Fibroblast of peridontal ligament (primary cell): Measurements from ENCODE around the gene YIPF3.
A peak's percentile ranks its signal among the peaks of the same experiment; 100 is the strongest.
"Not testable (repeated sequence)": the region's sequence is repeated elsewhere in the genome, so short reads cannot be mapped to it uniquely, and the experiment has no call there.

ENCODE experiments used
- DNase-seq: peaks from one replicate; pipeline ENCODE4 v3.0.0-alpha.2; 2010; ENCODE audit errors: extremely low read depth

Gene YIPF3

DNA sequence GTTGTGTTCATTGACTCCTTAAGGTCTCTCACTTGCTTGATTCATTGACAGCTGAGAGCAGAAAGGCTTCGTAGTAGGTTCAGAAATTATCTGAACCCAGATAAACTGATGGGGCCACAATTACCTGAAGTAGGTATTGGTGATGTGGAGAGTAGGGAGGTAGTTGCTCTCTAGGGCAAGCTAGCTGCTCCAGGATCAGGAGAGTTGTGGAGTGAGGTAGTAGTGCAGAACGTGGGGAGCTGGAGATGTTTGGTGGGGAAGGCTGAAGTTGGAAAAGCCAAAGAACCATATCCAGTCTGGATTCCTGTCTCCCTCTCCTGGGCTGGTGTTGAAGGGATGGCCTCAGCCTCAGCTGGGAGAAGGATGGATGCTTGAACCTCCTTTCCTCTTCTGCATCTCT is 23.5 kb downstream of the YIPF3 start:
- DNase-seq = no peak

DNA sequence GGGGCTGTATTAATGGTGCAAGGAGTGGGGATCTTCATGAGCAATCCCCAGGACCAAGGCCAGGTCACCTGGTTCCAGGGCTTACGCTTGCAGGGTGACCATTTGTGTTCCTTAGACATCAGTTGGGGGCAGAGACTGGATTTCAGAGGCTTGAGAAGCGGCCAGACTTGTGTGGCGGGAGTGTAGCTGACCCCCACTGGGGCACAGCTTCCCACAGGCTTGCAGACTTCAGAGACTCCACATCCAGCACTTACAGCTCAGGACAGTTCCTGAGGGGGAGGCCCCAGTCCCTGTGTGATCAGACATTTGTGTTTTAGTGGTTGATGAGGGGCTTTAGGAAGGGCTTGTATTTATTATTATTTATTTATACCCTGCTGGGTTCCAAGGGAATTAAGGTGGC is 24.1 kb downstream of the YIPF3 start:
- no peak for DNase-seq

DNA sequence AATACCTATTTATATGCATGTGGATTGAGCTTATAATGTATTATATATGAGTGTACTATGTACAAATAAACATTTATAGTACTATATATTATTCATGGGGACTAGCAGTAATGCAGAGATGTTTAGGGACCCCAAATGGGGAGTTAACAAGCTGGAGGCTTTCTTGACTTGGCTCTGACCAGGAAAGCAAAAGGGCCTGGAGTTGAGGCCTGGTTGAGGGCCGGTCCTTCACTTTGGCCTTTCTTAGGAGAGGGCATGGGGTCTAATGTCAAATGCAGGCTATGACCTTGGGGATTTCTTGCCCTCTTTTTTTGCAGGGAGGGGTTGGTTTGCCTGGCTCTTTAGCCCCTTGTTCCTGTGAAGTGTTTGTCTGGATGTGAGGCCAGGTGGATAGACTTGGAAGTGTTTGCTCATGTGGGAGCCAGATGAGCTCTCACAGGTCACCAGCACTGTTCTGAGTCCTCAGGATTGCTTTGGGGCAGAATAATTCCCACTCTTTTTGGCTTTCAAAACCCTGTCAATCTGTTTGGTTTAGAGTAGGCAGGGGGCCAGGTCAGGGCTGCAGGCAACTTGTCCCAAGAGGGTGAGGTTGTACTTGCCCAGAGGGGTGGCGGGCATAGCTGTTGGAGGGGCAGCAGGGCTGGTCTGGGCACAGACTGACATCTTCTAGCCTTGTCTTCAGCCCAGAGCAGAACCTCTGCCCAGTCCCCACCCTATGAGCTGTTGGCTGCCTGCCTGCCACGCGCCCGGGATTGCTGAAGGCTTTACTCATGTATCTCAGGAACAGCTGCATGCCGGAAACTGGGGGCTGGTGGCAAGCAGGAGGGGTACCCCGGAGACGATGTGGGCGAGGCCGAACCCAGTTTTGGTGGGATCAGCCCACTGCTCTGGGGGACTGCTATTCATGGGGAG is 24.7 kb downstream of the YIPF3 start:
- peak; percentile 72 for DNase-seq

DNA sequence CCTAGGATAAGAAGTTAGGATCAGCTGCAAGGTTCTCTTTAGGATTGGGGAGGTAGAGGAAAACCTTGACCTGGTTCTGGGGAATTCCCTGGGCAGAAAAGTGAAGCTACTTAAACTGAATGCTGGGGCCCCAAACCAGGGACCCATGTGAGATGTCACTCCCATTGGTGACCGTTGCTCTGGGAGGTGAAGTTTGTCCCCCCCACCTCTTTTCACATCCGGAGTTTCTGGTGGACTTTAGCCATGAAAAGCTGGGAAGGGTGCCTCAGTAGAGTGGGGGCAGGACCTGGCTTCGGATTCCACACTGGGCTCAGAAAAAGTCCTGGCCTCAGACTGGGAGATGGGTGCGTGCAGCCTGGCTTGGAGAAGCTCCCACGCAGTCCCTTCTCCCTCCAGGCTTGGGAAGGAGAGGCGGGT is 26.2 kb downstream of the YIPF3 start:
- DNase-seq = no peak

DNA sequence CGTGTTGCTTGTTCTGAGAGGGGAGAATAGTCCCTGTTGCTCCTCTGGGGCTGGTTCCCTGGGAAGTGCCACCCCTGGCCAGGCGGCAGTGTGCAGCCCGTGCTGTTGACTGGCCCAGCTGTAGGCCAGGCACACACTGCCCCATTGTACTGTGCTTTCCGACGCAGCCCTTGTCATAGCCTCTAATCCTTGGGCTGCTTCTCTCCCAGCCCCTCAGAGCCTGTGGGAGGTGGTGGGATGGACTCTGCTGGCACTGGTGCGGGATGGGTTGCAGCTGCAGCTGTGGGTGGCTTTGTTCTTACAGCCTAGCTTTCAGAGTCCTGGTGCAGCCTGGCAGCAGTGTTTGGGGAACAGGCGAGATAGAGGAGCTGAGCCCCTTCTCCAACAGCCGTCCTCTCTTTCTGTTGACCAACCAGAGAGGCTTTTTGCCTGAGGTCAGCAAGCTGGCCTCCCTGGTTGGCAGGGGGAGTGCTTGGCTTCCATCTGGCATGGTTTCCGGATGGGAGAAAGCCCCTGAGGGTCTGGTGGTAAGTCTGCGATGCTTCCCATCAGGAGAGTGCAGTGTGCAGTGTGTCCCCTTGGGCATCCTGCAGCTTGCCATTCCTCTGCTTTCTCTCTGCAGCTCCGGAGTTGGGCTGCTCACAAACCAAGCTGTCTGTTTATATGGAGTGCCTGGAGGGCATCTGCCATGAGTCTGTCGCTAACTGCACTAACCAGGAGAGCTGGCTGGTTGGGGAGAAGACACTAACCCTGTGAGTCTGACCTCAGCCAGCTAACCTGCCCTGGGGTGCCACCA is 27.3 kb downstream of the YIPF3 start:
- no peak for DNase-seq

DNA sequence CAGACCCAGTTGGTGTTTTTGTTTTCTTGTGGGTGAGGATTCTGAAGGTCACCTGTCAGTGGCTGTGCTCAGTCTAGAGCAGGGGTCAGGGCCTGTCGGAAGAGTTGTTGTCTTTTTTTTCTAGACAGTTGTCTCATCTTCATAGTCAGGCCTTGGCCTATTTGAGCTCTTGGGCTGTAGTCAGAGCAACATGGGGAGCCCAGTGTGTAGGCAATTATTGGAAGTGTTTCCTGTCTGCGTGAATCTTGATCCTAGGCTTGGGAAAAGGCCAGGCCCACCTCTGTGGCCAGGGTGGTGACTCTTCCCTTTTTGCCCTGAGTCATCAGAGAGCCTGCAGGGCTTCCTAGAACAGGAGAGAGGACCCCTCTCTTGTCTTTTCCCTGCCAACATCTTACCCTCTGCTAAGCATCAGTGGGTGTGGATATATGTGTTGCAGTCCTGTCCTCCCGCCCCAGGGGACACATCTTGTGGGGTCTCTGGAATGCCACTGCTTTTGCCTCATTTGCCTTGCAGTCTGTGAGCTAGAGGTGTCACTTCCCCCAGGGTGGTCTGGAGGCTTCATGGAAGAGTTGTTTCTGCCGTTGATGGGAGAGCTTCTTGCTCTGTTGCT is 28.0 kb downstream of the YIPF3 start:
- no peak for DNase-seq

DNA sequence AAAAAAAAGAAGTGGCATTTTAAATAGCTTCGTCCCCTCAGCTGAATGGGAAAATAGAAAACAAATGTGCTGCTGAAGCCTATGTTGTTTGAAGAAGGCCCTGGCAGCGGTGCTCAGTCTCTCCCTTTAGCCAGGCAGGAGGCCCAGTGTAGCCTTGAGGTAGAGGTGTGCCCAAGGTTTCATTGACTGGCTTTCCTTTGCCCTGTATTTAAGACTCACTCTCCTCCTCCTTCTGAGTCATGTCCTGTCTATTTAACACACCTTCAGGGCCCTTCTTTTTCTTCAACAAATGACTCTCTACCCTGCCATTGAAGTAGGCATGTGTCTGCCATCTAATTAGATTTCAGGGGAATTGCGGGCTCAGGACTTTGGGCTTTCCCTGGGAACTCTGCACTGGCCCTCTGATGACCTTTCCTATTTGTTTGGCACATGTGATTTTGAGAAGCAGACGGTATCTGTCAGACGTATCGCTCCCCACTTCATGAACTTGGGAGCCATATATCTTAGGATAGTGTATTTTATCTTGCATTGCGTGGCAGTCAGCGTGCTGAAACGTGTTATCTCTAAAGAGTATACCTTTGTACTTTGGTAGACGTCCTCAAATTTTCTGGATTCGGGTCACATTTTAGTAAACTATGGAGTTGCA is 35.0 kb downstream of the YIPF3 start:
- DNase-seq = no peak

DNA sequence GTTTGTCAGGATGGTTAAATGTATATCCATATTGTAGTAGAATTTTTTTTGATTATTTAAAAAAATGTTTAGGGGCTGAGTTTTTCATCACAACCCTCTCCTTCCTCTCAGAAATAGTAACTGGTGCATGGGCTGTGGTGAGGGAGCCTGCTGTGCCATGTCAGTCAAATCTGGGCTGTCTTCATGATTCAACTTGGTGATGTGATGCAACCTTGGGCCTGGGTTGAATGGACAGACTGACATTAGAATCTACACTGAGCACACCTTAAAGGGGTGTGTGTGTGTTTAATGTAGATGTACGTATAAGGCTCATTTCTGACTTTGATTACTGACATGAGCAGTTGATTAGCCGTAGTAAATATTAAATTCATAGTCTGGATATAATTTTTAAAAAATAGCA is 35.7 kb downstream of the YIPF3 start:
- DNase-seq = no peak

DNA sequence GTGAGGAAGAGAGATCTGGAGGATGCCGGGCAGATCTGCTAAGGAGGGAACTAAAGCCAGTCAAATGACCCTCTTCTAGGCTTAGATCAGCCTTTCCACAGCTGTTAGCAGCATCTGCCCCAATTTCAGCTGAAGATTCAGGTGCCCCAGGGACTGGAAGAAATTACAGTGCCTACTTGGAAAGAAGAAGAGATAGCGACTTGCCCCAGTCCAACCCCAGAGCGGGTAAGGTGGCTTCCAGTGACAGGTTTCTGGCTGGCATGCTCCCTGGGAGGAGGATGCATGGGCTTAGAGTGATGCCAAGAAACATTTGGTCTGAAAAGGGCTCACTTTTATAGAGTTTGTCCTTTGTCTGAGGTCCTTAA is 38.7 kb downstream of the YIPF3 start:
- DNase-seq = no peak

DNA sequence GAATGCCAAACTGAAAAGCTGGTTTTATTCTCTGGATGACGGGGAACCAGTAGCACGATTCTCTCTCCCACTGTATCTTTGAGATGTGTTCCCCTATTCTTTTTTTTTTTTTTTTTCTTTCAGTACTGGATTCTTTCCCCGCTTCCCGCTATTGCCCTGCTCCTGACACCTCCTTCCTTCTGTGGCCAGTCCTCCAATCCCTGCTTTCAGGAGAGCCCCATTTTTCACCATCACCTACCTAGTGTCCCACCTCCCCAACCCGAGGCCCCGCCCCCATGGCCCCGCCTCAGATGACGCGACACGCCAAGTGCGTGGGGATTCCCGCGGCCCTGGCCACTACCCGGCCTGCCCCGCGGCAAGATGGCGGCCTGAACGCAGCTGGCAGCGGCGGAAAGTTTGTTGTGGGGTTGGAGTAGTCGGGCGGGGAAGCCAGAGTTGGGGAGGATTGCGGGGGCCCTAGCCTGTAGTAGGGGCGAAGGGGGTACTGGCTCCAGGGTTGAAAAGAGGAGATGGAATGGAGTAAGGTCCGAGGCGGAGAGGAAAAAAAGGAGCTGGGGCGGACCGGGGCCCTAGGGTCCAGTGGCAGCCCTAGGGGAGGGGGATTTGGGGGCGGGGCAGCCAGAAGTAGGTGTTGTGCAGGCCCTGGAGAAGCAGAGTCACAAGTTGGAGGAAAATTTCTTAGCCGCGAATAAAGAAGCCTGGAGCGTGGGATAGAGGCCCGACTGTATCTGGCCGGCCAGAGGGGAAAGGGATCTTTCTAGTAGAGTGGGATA is 39.3 kb downstream of the YIPF3 start, which contains the start of gene TJAP1:
TSS of gene TJAP1 (plus strand) at position 336 of the 773 bp plus-strand sequence. CDS start 21,432 bp downstream, outside the sequence.
- peak; percentile 66 for DNase-seq

DNA sequence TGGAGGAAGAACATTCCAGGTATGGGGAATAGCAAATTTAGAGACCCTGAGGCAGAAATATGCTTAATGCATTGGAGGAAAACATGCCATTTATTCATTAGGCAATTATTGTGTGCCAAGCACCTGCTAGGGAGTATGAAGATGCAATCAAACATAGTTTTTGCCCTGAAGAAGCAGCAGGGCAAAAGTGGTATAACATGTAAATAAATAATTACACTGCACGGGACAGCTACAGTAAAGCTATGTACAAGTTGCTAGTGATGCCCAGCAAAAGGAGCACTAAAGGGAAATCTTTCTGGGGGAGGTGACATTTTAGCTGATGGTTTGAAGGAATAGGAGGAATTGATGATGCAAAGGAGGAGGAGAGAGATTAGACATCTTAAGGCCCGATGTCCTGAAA is 40.0 kb downstream of the YIPF3 start:
- DNase-seq = no peak

DNA sequence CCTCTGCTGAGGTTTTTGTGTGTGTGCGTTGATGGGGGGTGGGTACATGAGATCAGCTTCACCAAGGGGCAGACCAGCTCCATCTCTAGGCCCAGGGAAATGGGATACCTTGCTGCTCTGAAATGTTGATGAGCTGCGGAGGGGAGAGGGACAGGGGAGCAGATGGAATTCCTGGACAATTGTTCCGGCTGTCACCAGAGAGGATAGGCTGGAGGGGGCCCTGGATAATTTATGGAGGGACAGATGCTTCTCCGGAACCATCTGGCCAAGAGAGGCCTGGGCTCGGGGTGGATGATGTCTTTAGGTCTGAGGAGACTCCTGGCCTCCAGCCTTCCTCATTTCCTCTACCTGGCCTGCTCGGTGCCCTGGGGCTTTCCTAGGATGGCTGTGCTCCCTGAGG is 41.2 kb downstream of the YIPF3 start:
- DNase-seq = no peak

DNA sequence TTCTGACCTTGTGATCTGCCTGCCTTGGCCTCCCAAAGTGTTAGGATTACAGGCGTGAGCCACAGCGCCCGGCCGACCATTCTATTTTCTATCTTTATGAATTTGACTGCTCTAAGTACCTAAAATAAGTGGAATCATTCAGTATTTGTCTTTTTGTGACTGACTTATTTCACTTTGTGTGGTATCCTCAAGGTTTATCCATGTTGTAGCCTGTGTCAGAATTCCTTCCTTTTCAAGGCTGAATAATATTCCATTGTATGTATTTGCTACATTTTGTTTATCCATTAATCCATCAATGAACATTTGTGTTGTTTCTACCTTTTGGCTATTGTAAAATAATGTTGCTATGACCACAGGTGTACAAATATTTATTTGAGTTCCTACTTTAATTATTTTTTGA is 44.2 kb downstream of the YIPF3 start:
- DNase-seq = no peak

DNA sequence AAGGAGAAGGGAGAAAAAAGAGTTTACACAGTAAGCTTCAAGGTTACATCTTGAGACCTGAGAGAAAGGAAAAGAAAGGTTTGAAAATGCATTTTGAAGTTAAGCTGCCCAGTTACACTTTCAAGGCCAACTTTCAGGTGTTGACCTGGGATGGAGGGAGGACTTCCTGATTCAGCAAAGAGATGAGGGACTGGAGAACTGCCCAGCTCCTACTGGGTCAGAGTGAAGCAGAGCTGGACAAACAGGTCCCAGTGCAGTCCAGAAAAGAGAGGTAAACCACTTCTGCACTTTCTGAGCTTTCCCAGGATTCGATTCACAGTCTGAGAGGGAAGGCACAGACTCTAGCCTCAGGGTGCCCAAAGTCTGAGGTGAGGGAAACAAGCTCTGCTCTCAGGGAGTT is 45.3 kb downstream of the YIPF3 start:
- no peak for DNase-seq

DNA sequence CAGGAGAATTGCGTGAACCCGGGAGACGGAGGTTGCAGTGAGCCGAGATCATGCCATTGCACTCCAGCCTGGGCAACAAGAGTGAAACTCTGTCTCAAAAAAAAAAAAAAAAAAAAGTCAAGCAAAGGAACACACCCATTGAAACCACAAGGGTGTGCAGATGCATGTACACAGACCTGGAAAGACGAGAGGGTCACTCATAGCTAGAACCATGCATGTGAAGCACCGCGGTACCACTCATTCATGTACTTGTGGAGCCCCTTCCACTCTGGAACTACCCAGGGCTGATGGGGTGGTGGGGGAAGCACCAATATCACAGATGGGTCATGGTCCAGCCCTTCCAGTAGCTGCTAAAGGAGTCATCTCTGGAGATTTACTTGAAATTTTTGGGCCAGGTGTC is 46.8 kb downstream of the YIPF3 start:
- DNase-seq = no peak

DNA sequence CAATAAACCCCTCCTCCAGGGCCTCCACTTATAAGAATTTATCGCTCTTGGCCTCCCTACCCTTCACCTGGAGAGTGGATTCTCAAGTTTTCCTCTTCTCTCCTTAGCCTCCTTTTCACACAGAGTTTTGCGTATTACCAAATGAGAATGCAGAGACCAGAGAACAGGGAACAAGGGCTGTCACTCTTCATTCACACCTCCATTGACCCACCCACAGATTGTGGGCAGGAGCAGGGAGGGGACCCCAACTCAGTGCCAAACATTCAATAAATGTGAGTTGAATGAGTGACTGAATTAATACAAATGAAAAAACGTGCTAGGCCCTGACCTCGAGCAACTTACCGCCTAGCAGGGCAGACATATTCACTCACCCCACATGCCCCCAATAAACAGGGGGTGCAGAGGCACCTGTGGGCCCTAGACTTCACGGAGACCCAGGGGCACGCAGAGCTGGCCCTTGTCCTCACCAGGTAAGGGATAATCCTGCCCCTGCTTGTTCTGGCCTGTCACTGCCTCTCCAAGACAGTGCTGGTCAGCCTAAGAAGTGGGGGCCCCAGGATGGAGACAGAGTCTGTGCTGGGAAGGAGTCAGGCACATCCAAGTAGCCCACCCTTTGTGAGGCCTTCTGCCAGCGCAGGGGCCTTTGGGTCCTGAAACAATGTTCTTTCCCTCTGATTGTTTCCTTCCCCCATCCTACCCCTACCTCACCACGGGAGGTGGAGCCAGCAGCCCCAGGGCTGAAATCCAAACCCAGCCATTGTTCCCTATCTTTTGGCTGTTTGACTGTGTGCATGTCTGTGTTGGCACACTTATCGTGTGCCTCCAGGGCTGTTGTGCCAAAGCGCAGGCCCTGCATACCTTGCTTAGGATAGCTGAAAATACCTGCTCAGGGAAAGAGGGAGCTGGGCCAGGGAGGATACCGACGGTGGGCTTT is 47.7 kb downstream of the YIPF3 start:
- no peak for DNase-seq

DNA sequence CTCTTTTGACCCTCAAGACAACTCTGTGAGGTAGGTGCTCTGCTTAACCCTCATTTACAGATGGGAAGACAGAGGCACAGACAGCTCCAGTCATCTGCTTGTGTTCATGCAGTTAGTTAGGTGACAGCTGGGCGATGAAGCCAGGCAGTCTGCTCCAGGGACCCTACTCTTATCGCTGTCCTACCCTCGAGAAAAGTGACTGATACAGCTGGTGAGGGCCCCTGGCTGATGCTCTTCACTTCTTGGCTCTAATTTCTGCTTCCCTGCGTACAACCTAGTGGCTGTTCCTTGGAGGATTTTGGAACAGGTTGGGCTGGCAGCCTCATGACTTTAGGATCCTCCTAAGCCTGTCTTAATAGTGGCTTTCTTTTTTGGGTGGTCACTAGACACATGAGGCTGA is 48.5 kb downstream of the YIPF3 start:
- DNase-seq = no peak

DNA sequence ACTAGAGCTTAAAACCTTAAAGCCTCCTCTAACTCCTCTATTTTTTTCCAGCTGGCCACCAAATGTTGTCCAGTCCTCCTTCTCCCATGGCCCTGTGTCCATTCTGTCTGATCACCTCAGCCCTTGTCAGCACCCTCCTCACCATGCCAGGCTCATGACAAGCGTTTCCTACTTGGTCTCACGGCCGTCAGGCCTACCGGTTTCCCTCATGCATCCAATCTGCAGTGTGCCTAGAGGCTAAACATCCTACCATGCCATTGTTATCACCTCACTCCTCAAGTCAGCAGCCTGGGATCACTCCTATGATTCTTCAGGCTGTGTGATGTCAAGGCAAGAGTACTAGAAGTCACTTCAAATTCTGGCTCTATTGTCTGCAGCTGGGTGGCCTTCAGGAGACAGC is 49.0 kb downstream of the YIPF3 start:
- no peak for DNase-seq

DNA sequence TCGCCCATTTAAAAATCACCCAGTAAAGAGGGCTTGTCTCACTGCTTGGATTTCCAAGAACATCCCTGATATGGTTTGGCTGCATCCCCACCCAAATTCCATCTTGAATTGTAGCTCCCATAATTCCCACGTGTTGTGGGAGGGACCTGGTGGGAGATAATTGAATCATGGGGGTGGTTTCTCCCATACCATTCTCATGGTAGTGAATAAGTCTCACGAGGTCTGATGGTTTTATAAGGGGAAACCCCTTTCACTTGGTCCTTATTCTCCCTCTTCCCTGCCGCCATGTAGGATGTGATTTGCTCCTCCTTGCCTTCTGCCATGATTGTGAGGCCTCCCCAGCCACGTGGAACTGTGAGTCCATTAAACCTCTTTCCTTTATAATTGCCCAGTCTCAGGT is 49.5 kb downstream of the YIPF3 start:
- not testable (repeated sequence) for DNase-seq

DNA sequence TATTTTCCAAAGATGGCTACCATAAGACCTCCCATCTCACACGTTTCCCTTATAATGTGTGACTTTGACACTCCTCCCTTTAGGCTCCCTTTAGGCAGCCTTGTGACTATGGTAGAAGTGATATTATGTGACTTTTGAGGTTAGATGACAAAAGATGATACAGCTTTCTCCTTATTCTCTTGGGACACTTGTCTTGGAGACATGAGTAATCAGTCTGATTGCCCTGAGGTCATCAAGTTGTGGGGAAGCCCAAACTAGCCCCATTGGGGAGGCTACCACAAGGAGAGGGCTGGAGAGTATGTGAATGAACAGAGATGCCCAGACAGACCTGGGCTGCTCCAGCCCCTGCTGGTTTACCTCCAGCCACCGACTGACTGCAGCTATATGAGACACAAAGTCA is 50.8 kb downstream of the YIPF3 start:
- no peak for DNase-seq
